HG02943 (cell line): ENCODE measurements around the gene TOX2.

Source experiments
- ATAC-seq: cut with Tn5 transposase; IDR thresholded peaks from one replicate; pipeline ENCODE4 v1.9.1; 2021; ENCODE audit warnings: mild to moderate bottlenecking, low read depth, moderate library complexity; ENCODE audit not compliant: unreplicated experiment

Gene TOX2

DNA sequence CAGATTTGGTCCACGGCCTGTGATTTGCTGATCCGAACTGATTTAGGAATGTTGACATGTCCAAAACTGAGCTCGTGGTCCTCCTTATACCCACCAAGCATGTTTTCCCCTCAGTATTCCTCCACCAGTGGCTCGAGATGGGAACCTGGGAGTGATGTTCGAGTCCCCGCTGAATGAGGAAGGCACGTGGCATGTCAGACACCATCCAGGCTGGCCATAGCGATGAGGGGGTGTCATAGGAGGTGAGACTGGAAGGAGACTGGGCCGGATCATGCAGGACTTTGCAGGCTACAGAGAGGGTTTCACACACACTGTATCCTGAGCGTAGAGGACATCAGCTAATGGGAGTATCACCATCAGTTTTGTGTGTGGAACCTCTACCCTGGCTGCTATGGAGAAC, 78.2 kb downstream of the TOX2 start:
- ATAC-seq, result no peak

DNA sequence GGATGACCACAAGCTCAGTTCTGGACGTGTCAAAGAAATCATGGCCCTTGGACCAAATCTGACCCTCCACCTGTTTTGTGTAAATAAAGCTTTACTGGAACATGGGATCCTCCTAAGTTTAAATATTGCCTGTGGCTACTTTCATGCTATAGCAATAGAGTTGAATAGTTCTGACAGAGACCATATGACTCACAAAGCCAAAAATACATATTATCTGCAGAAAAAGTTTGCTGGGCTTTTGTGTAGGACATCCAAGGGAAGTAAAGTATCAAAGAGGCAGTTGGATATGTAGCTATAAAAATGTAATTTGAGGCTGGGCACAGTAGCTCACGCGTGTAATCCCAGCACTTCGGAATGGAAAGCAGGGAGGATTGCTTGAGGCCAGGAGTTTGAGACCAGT, 78.9 kb downstream of the TOX2 start:
- no peak for ATAC-seq

DNA sequence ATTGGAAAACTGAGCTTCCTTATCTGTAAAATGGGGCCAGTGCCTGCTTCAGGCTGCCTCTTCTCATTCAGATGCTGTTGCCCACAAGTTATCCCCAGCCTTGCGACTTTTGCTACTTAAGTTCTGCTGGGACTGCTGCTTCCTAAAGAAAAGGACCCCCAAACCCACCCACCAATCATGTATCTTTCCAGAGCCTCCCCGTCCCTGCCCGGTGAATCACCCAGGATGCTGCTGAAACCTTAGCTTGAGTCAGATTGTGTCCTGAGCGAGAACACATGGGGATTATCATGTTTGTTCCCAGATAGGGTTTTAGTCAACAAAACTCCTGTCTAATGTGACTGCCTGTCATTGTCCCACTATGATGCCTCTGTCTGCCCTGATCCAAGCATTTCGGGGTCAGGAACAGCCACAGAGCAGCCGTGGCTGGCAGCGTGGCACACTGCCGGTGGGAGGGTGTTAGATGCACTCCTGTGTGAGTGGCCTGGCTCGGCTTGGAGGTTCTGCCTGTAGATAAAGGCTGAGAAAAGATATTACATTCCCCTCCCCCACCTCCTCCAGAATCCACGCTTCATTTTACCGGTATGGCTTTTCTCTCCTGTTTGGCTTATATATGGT, 79.9 kb downstream of the TOX2 start:
- no peak for ATAC-seq

DNA sequence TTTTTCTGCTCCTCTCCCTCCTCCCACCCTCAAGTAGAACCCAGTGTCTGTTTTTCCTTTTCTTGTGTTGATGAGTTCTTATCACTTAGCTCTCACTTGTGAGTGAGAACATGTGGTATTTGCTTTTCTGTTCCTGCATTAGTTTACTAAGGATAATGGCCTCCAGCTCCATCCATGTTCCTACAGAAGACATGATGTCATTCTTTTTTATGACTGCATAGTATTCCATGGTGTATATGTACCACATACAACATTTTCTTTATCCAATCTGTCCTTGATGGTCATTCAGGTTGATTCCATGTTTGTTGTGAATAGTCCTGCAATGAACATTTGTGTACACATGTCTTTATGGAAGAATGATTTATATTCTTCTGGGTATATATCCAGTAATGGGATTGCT, 81.0 kb downstream of the TOX2 start:
- no peak for ATAC-seq

- ATAC-seq, result no peak
Observed at GRCh38 chr20:43996240-43996930, 81.7 kb downstream of the TOX2 start.

GRCh38 chr20:43999848-44000247, 85.2 kb downstream of the TOX2 start:
- no peak for ATAC-seq

DNA sequence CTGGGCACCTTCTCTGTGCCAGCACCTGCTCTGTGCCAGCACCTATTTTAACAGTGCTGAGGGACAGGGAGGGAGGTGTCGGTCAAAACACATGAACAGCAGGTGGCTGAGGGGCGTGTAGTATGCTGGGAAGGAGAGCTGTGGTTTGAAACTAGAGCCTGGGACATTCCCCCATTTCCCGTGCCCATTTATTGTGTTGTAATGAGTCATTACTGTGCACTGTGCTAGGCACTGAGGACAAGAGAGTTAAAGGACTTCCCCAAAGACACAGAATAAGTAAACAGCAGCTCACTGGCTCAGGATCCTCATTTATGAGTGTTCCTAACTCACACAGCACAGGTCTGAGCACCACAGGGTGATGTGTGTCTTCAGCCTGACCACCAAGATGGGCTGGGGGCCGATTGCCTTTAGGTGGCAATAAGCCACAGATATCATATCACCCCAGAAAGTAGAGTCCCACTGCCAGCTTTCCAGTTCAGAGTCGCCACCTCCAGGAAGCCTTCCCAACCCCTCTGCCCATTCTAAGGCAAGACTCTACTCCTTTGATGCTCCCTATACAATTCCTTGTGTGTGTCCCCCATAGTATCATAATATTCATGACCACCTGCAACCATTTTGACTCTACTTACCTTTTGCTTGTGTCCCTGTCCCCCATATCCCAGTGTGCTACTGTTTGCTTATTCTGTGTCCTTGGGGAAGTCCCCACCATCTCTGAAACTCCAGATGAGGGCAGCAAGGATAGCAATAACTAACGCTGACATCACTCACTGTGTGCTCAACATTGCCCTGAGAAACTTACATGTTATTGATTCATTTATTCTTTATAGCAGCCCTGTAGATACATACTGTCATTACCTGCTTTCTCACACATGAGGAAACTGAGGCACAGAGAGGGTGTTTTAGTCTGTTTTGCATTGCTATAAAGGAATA, 87.3 kb downstream of the TOX2 start:
- ATAC-seq, result peak; percentile 73

DNA sequence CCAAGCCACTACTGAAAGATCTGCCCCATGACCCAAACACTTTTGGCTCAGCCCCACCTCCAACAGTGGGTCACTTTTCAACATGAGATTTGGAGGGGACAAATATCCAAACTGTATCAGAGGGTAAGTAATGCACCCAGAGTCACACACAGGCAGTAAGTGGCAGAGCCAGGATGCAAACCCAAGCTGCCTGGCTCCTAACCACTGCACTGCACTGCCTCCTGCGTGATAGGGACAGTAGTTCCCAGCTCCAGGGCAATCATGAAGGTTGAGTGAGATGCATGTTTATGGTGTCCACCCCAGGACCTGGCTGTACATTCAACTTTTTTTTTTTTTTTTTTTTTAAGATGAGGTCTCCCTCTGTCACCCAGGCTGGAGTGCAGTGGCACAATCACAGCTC, 88.2 kb downstream of the TOX2 start:
- ATAC-seq, result no peak

DNA sequence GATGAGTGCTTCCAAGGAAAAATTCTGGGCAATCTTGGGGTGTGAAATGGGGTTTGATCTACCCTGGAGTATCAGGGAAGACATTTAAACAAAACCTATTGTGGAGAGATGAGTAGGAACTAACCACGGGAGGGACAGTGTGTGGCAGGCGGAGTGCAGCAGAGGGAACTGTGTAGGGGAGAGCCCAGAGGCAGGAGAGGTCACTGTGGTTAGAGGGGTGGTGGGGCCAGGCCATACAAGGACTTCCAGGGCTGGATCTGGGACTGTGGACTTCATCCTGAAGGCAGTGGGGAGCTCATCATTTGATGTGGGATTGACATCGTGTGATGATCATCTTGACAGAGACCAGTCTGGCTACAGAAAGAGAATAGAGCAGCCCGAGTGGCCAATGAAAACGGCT, 89.0 kb downstream of the TOX2 start:
- ATAC-seq, result no peak

DNA sequence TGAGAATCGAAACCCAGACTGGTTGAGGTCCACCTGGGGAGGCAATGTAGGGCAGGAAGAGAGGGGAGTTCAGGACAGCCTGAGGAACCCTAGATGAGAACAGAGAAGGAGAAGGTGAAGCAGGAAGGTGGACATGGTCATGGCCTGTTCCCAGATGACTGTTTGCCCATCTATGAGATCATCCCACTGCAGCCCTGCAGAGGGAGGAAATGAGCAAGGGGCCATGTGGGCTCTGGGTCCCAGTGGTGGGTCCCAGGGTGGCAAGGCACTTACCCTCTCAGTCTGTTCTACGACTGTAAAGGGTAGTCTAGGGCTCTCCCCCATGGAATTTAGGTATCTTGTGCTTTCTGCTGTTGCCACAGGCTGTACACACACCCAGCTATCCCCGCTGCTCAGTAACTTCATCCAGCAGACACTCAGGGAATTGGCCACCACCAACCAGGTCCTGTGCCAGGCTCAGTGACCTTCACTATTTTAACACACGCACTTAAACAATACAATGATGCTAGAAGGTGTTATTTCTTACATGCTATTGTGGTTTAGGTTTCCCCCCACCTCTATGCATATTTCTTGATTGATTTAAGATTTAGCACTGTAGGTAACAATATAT, 89.8 kb downstream of the TOX2 start:
- ATAC-seq, result no peak

GRCh38 chr20:44005661-44006060, 91.0 kb downstream of the TOX2 start:
- ATAC-seq, result no peak

DNA sequence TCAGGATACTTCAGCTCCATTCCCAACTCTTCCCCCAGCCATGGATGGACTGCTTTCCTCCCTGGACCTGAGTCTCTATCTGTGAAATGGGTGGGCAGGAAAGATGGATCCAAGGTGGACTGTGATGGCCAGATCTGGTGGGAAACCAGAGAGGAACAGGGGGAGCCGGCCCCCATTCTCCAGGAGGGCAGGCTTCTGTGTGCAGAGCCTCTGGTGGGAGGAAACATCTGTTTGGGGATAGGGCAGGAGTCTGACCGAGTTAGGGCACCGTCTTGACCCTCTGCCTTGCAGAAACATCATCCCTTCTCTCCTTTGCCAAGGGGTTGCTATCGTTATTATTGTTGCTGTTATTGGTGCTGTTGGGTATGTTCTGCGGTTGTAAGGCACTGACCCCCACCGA, 91.5 kb downstream of the TOX2 start:
- no peak for ATAC-seq

GRCh38 chr20:44006578-44006977, 91.9 kb downstream of the TOX2 start:
- ATAC-seq, result no peak

DNA sequence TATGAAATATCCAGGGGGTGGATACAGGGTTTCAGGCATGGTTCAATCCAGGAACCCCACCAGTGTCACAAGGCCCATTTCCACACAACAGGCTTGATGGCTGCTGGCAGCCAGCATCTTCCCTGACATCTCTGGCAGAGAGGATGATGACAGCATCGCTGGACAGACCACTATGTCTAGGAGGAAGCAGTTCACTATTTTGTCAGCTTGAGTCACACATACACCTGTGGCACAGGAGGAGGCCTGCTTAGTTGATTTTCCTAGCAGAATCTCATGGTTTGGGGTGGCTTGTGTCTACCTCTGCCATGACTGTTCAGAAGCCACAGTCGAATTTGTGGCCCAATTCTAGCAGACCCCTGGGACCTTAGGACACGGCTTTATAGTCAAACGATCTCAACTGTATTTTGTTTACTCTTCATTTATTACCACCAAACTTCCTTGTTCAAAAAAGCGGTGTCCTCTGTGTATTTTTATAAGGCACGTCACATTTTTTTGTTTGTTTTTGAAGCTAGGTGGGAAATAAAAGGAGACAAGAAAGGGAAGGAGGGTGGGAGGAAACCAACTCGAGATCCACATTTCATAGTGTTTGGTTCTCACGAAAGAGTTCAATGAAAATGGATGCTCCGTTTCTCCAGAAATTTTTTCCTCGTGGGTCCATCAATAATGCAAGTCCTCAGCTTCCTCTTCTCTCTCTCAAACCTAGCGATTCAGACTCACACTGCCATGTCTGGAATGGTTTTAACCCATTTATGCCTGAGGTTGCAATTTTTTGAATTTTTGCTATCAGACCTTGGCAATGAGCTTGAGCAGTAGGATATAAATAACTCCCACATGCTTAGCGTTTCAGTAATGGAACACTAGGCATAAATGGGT, 94.4 kb downstream of the TOX2 start:
- ATAC-seq, result no peak

- ATAC-seq, result no peak
Observed at GRCh38 chr20:44009679-44009992, 95.0 kb downstream of the TOX2 start.

GRCh38 chr20:44010162-44010704, 95.6 kb downstream of the TOX2 start:
- no peak for ATAC-seq

DNA sequence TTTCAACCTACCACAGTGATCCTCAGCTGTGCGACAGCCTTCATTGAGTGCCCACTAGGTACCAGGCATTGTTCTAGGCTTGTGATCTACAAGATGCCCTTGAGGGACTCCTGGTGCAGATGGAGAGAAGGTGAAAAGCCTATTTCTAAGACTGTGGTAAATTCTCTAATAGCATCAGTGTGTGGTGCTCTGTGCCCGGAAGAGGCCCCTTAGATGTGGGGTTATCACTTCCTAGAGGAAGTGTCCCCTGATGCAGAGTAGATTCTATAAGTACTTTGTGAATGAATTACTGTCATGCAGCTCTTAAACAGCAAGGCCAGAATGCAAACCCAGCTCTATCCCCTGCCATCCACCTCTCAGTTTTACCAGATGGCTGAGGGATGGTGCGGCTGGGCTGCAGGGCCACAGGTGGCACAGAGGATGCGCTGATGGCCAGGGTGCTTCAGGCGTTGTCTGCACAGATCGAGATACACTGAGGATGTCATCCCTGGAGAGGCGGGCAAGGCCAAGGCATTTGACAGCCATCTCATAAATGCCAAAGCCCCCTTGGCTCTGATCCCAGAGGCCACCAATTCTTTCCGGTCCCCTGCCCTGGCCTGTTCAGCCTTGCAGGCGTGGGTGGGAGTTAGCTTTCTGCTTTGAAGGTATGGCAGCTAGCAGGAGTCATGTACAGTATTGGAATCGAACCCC, 96.7 kb downstream of the TOX2 start:
- no peak for ATAC-seq

- ATAC-seq, result no peak
Observed at GRCh38 chr20:44012466-44013226, 98.0 kb downstream of the TOX2 start.
